Measurements from ENCODE around the gene IL3. TPM values are rescaled to one million over a fixed set of nuclear protein-coding genes. Genes with fewer than 3 reads are reported as not detected.

IL3 gene
- total RNA-seq, 1 donor from 2014 or later, result not detected

- DNase-seq (ENCODE audit: low spot score), result no peak
Measured at GRCh38 chr5:132056610-132057497, 3.6 kb upstream of the IL3 start.

- DNase-seq (ENCODE audit: low spot score), result no peak
Measured at GRCh38 chr5:132057498-132058255, 2.8 kb upstream of the IL3 start.

GRCh38 chr5:132058646-132059042 is 1.8 kb upstream of the IL3 start:
- no peak for DNase-seq (ENCODE audit: low spot score)

GRCh38 chr5:132059043-132059695 is 1.3 kb upstream of the IL3 start:
- no peak for DNase-seq (ENCODE audit: low spot score)

- DNase-seq (ENCODE audit: low spot score), result no peak
Measured at GRCh38 chr5:132059696-132060500, 557 bp upstream of the IL3 start.

- peak; percentile 65 for DNase-seq (ENCODE audit: low spot score)
Measured at GRCh38 chr5:132063090-132063911, 2.8 kb downstream of the IL3 start.

GRCh38 chr5:132064140-132064539 is 3.7 kb downstream of the IL3 start:
- no peak for DNase-seq (ENCODE audit: low spot score)

- DNase-seq (ENCODE audit: low spot score), result peak; percentile 70
Measured at GRCh38 chr5:132064738-132065331, 4.4 kb downstream of the IL3 start.

- peak; percentile 47 for DNase-seq (ENCODE audit: low spot score)
Measured at GRCh38 chr5:132065351-132065937, 5.0 kb downstream of the IL3 start.

- DNase-seq (ENCODE audit: low spot score), result no peak
Measured at GRCh38 chr5:132065951-132066701, 5.7 kb downstream of the IL3 start.

GRCh38 chr5:132066871-132067270 is 6.4 kb downstream of the IL3 start:
- DNase-seq (ENCODE audit: low spot score), result no peak

GRCh38 chr5:132067451-132067850 is 7.0 kb downstream of the IL3 start:
- no peak for DNase-seq (ENCODE audit: low spot score)

- DNase-seq (ENCODE audit: low spot score), result no peak
Measured at GRCh38 chr5:132067941-132068808, 7.7 kb downstream of the IL3 start.

GRCh38 chr5:132069561-132069960 is 9.1 kb downstream of the IL3 start:
- no peak for DNase-seq (ENCODE audit: low spot score)

- DNase-seq (ENCODE audit: low spot score), result no peak
Measured at GRCh38 chr5:132069994-132070393, 9.5 kb downstream of the IL3 start.

- DNase-seq (ENCODE audit: low spot score), result no peak
Measured at GRCh38 chr5:132070460-132071337, 10.2 kb downstream of the IL3 start.

GRCh38 chr5:132071338-132071707 is 10.9 kb downstream of the IL3 start:
- no peak for DNase-seq (ENCODE audit: low spot score)
